Activated CD8-positive, alpha-beta memory T cell treated with anti-CD3 and anti-CD28 coated beads, Interleukin-2, amount 10 ng/mL, durations not matched to agents 7 days and 5 days (primary cell): Measurements from ENCODE around the gene SH3BP2. TPM values are rescaled to one million over a fixed set of nuclear protein-coding genes. Genes with fewer than 3 reads are reported as not detected.

Source experiments
- ATAC-seq: fragments of 150-1000 bp; cut with Tn5 transposase; one replicate; pipeline ENCODE4 v1.10.0; 2021; ENCODE audit warnings: moderate library complexity
- CTCF ChIA-PET: fragments of 350-600 bp; sonication (Branson Sonifier 250); formaldehyde crosslinking; loops from one replicate; lab custom pipeline; 2021; ENCODE audit warnings: antibody characterized with exemption; lab: Charles Lee
- DNase-seq: peaks from one replicate; pipeline ENCODE4 v3.0.0-alpha.2; 2020
- H3K27ac Mint-ChIP-seq: one replicate; pipeline ENCODE4 v1.8.0; 2021; ENCODE audit warnings: mild to moderate bottlenecking, mixed read lengths
- H3K27me3 Mint-ChIP-seq: one replicate; pipeline ENCODE4 v1.8.0; 2021; ENCODE audit warnings: mixed read lengths
- H3K36me3 Mint-ChIP-seq: one replicate; pipeline ENCODE4 v1.8.0; 2021; ENCODE audit warnings: mild to moderate bottlenecking, mixed read lengths
- H3K4me1 Mint-ChIP-seq: one replicate; pipeline ENCODE4 v1.8.0; 2021; ENCODE audit warnings: mixed read lengths
- H3K4me3 Mint-ChIP-seq: one replicate; pipeline ENCODE4 v1.8.0; 2021; ENCODE audit warnings: mild to moderate bottlenecking, moderate library complexity, mixed read lengths
- H3K9me3 Mint-ChIP-seq: one replicate; pipeline ENCODE4 v1.8.0; 2022; ENCODE audit warnings: low read depth, mixed read lengths
- total RNA-seq, 2 experiments: library from RNA; stranded (reverse); gene quantifications; one replicate each; pipeline ENCODE4 v1.2.3, GENCODE V29; 2021

The SH3BP2 gene
- total RNA-seq, 2 experiments from 2014 or later = 88.0 to 105 TPM

- no peak for DNase-seq
- CTCF ChIA-PET = no interaction called here
- peaks cover 35% of the 10 kb centered on the region for H3K36me3 Mint-ChIP-seq
Measured at GRCh38 chr4:2827071-2827873, 34.4 kb downstream of the SH3BP2 start.

GRCh38 chr4:2827874-2828751, 35.2 kb downstream of the SH3BP2 start:
- H3K4me1 Mint-ChIP-seq = peaks cover 6% of the 10 kb centered on the region
- H3K27ac Mint-ChIP-seq = no peak overlapping the region
- H3K9me3 Mint-ChIP-seq = no peaks in the 10 kb centered on the region
- no peak for DNase-seq
- H3K27me3 Mint-ChIP-seq = no peaks in the 10 kb centered on the region
- ATAC-seq = no peak
- no peak overlapping the region for H3K4me3 Mint-ChIP-seq
- peaks cover 37% of the 10 kb centered on the region for H3K36me3 Mint-ChIP-seq
- CTCF ChIA-PET = no interaction called here

More at GRCh38 chr4:2827071-2827873, 34.4 kb downstream of the SH3BP2 start:
- Mint-ChIP-seq H3K9me3 (no peaks in the 10 kb centered on the region), H3K4me3 (no peak overlapping the region), H3K27me3 (no peaks in the 10 kb centered on the region), H3K4me1 (peaks cover 4% of the 10 kb centered on the region), H3K27ac (no peak overlapping the region)
- ATAC-seq = no peak

GRCh38 chr4:2828758-2829181, 35.9 kb downstream of the SH3BP2 start:
- DNase-seq (no peak), ATAC-seq (no peak)
- CTCF ChIA-PET = no interaction called here
- Mint-ChIP-seq H3K4me1 (peaks cover 11% of the 10 kb centered on the region), H3K9me3 (no peaks in the 10 kb centered on the region), H3K27ac (peak overlapping the region; percentile 52), H3K4me3 (no peak overlapping the region), H3K27me3 (no peaks in the 10 kb centered on the region), H3K36me3 (peaks cover 34% of the 10 kb centered on the region)

GRCh38 chr4:2829321-2829932, 36.5 kb downstream of the SH3BP2 start:
- CTCF ChIA-PET = no interaction called here
- no peak overlapping the region for H3K27ac Mint-ChIP-seq
- peaks cover 32% of the 10 kb centered on the region for H3K36me3 Mint-ChIP-seq
- no peak for ATAC-seq
- H3K27me3 Mint-ChIP-seq = no peaks in the 10 kb centered on the region
- DNase-seq = no peak
- H3K9me3 Mint-ChIP-seq = no peaks in the 10 kb centered on the region
- H3K4me1 Mint-ChIP-seq = peaks cover 15% of the 10 kb centered on the region
- H3K4me3 Mint-ChIP-seq = no peak overlapping the region

- H3K4me3 Mint-ChIP-seq = no peak overlapping the region
- no peak overlapping the region for H3K27ac Mint-ChIP-seq
- no peak for ATAC-seq
- H3K36me3 Mint-ChIP-seq = peaks cover 27% of the 10 kb centered on the region
- H3K27me3 Mint-ChIP-seq = no peaks in the 10 kb centered on the region
- no peak for DNase-seq
- CTCF ChIA-PET = no interaction called here
- no peaks in the 10 kb centered on the region for H3K9me3 Mint-ChIP-seq
- peaks cover 21% of the 10 kb centered on the region for H3K4me1 Mint-ChIP-seq
Measured at GRCh38 chr4:2829933-2830451, 37.1 kb downstream of the SH3BP2 start.

- no peak overlapping the region for H3K27ac Mint-ChIP-seq
- H3K36me3 Mint-ChIP-seq = peaks cover 22% of the 10 kb centered on the region
- ATAC-seq = no peak
- CTCF ChIA-PET = interaction anchor here (0.9 to 1.5 kb wide), 2 partner anchors 15 to 17 kb away, joined by 3 read pairs; no protein-coding TSS in a partner anchor
- no peak for DNase-seq
- H3K4me1 Mint-ChIP-seq = peaks cover 26% of the 10 kb centered on the region
- no peak overlapping the region for H3K4me3 Mint-ChIP-seq
- H3K27me3 Mint-ChIP-seq = no peaks in the 10 kb centered on the region
- no peaks in the 10 kb centered on the region for H3K9me3 Mint-ChIP-seq
Measured at GRCh38 chr4:2830632-2831610, 38.0 kb downstream of the SH3BP2 start.

GRCh38 chr4:2831611-2832308, 38.9 kb downstream of the SH3BP2 start:
- no peak for DNase-seq

GRCh38 chr4:2832309-2832980, 39.6 kb downstream of the SH3BP2 start:
- ATAC-seq (no peak), DNase-seq (no peak)
- Mint-ChIP-seq H3K4me1 (peaks cover 41% of the 10 kb centered on the region), H3K27ac (no peak overlapping the region), H3K27me3 (no peaks in the 10 kb centered on the region), H3K36me3 (peaks cover 16% of the 10 kb centered on the region), H3K4me3 (no peak overlapping the region), H3K9me3 (no peaks in the 10 kb centered on the region)
- CTCF ChIA-PET = interaction anchor here (1.5 kb wide), 1 partner anchor 17 kb away, joined by 3 read pairs; no protein-coding TSS in a partner anchor

More at GRCh38 chr4:2831611-2832308, 38.9 kb downstream of the SH3BP2 start:
- CTCF ChIA-PET = interaction anchor here (0.9 to 1.5 kb wide), 2 partner anchors 16 to 18 kb away, joined by 3 read pairs; no protein-coding TSS in a partner anchor
- Mint-ChIP-seq H3K9me3 (no peaks in the 10 kb centered on the region), H3K4me1 (peaks cover 35% of the 10 kb centered on the region), H3K27ac (peak overlapping the region; percentile 59), H3K4me3 (no peak overlapping the region), H3K27me3 (no peaks in the 10 kb centered on the region), H3K36me3 (peaks cover 18% of the 10 kb centered on the region)
- ATAC-seq = no peak

- H3K27me3 Mint-ChIP-seq = no peaks in the 10 kb centered on the region
Measured at GRCh38 chr4:2832981-2833670, 40.2 kb downstream of the SH3BP2 start.

GRCh38 chr4:2833671-2834000, 40.8 kb downstream of the SH3BP2 start:
- ATAC-seq (no peak), DNase-seq (peak; percentile 39)
- H3K27ac Mint-ChIP-seq = peak overlapping the region; percentile 36
- CTCF ChIA-PET = interaction anchor here (2.2 kb wide), 1 partner anchor 11 kb away, joined by 12 read pairs; the partner anchor contains the start of gene ADD1
- H3K27me3 Mint-ChIP-seq = no peaks in the 10 kb centered on the region
- H3K36me3 Mint-ChIP-seq = peaks cover 22% of the 10 kb centered on the region
- no peak overlapping the region for H3K4me3 Mint-ChIP-seq
- no peaks in the 10 kb centered on the region for H3K9me3 Mint-ChIP-seq
- H3K4me1 Mint-ChIP-seq = peaks cover 53% of the 10 kb centered on the region

More at GRCh38 chr4:2832981-2833670, 40.2 kb downstream of the SH3BP2 start:
- peaks cover 19% of the 10 kb centered on the region for H3K36me3 Mint-ChIP-seq
- no peak overlapping the region for H3K4me3 Mint-ChIP-seq
- CTCF ChIA-PET = interaction anchor here (1.5 kb wide), 1 partner anchor 17 kb away, joined by 3 read pairs; no protein-coding TSS in a partner anchor
- H3K9me3 Mint-ChIP-seq = no peaks in the 10 kb centered on the region
- no peak for DNase-seq
- H3K27ac Mint-ChIP-seq = peak overlapping the region; percentile 33
- ATAC-seq = no peak
- H3K4me1 Mint-ChIP-seq = peaks cover 48% of the 10 kb centered on the region
